ENCODE results near the gene CXCL1.

Gene CXCL1

GRCh38 chr4:73866246-73866645 lies 2.9 kb upstream of the CXCL1 start:
- TF ChIP-seq CTCF (IDR thresholded peaks at IDR 0.05; ENCODE audit: insufficient read depth, low read length, poor library complexity, severe bottlenecking) = no peak

GRCh38 chr4:73867783-73868182 lies 1.4 kb upstream of the CXCL1 start:
- Histone ChIP-seq H3K4me3 (replicated peaks; ENCODE audit: low read depth, low read length) (no peak overlapping the region), H3K36me3 (ENCODE audit: control insufficient read depth, insufficient read depth, low read length) (no peaks in the 10 kb centered on the region), H3K27me3 (replicated peaks; ENCODE audit: control insufficient read depth, insufficient read depth, low read length) (no peaks in the 10 kb centered on the region)
- no peak for DNase-seq (ENCODE audit: extremely low read depth, insufficient read length)
- TF ChIP-seq CTCF (IDR thresholded peaks at IDR 0.05; ENCODE audit: insufficient read depth, low read length, poor library complexity, severe bottlenecking) = no peak

More at GRCh38 chr4:73866246-73866645, 2.9 kb upstream of the CXCL1 start:
- Histone ChIP-seq H3K36me3 (ENCODE audit: control insufficient read depth, insufficient read depth, low read length) (no peaks in the 10 kb centered on the region), H3K4me3 (replicated peaks; ENCODE audit: low read depth, low read length) (no peak overlapping the region), H3K27me3 (replicated peaks; ENCODE audit: control insufficient read depth, insufficient read depth, low read length) (no peaks in the 10 kb centered on the region)
- no peak for DNase-seq (ENCODE audit: extremely low read depth, insufficient read length)

- Histone ChIP-seq H3K4me3 (replicated peaks; ENCODE audit: low read depth, low read length) (no peak overlapping the region), H3K36me3 (ENCODE audit: control insufficient read depth, insufficient read depth, low read length) (no peaks in the 10 kb centered on the region), H3K27me3 (replicated peaks; ENCODE audit: control insufficient read depth, insufficient read depth, low read length) (no peaks in the 10 kb centered on the region)
- TF ChIP-seq CTCF (IDR thresholded peaks at IDR 0.05; ENCODE audit: insufficient read depth, low read length, poor library complexity, severe bottlenecking) = no peak
- no peak for DNase-seq (ENCODE audit: extremely low read depth, insufficient read length)
These were observed 725 bp upstream of the CXCL1 start for GRCh38 chr4:73868206-73869129.

GRCh38 chr4:73870260-73870659 lies 1.1 kb downstream of the CXCL1 start:
- no peak for TF ChIP-seq CTCF (IDR thresholded peaks at IDR 0.05; ENCODE audit: insufficient read depth, low read length, poor library complexity, severe bottlenecking)
- no peak for DNase-seq (ENCODE audit: extremely low read depth, insufficient read length)
- H3K36me3 ChIP-seq (ENCODE audit: control insufficient read depth, insufficient read depth, low read length) = no peaks in the 10 kb centered on the region
- no peaks in the 10 kb centered on the region for H3K27me3 ChIP-seq (replicated peaks; ENCODE audit: control insufficient read depth, insufficient read depth, low read length)
- H3K4me3 ChIP-seq (replicated peaks; ENCODE audit: low read depth, low read length) = no peak overlapping the region

GRCh38 chr4:73870768-73871167 lies 1.6 kb downstream of the CXCL1 start:
- no peak overlapping the region for H3K4me3 ChIP-seq (replicated peaks; ENCODE audit: low read depth, low read length)
- DNase-seq (ENCODE audit: extremely low read depth, insufficient read length) = no peak
- H3K36me3 ChIP-seq (ENCODE audit: control insufficient read depth, insufficient read depth, low read length) = no peaks in the 10 kb centered on the region
- TF ChIP-seq CTCF (IDR thresholded peaks at IDR 0.05; ENCODE audit: insufficient read depth, low read length, poor library complexity, severe bottlenecking) = no peak
- no peaks in the 10 kb centered on the region for H3K27me3 ChIP-seq (replicated peaks; ENCODE audit: control insufficient read depth, insufficient read depth, low read length)
